ENCODE measurements around the gene INMT.
A peak's percentile ranks its signal among the peaks of the same experiment; 100 is the strongest.

Gene INMT

DNA sequence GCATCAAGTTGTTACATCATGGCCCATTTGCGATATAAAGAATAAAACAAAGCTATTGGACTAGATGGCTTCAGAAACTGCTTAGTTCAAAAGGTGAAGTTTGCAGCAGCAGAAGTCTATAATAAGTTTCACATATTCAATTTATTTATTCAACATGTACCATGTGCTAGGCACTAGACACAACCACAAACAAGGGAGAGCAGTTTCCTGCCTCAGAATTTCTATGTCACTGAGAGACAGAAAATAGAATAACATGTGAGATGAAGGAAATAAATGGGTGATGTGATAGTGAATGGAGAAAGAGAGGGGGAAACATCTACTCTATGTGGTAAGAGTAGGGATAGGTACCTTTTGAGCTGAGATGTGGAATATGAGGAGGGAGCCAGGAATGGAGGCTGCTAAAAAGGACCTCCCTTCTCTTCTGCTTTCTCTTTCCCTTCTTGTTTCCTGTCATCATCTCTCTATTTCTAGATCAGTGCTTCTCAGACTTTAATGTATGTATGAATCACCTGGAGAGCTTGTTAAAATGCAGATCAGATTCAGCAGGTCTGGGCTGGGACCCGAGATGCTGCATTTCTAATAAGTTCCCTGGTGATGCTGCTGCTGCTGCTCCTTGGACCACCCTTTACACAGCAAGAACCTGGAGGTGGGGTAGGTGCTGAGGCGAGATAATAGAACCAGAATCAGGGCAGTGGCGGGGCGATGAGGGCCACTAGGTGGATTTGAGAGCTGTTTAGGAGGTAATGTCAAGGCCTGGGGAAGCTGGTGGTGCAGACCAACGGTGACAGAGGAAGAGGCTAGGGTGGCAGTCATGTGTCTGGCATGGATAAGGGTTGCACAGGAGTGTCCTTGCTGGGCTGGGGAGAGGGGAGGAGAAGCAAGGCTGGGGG lies 13.7 kb upstream of the INMT start:
- DNase-seq (ENCODE audit: low read depth), result no peak
- H3K4me3 ChIP-seq (ENCODE audit: low read depth, low read length), result no peak overlapping the region
- TF ChIP-seq, protein P1, sequence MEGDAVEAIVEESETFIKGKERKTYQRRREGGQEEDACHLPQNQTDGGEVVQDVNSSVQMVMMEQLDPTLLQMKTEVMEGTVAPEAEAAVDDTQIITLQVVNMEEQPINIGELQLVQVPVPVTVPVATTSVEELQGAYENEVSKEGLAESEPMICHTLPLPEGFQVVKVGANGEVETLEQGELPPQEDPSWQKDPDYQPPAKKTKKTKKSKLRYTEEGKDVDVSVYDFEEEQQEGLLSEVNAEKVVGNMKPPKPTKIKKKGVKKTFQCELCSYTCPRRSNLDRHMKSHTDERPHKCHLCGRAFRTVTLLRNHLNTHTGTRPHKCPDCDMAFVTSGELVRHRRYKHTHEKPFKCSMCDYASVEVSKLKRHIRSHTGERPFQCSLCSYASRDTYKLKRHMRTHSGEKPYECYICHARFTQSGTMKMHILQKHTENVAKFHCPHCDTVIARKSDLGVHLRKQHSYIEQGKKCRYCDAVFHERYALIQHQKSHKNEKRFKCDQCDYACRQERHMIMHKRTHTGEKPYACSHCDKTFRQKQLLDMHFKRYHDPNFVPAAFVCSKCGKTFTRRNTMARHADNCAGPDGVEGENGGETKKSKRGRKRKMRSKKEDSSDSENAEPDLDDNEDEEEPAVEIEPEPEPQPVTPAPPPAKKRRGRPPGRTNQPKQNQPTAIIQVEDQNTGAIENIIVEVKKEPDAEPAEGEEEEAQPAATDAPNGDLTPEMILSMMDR (IDR thresholded peaks at IDR 0.05; ENCODE audit: insufficient read depth, low read depth, low read length, missing control alignments), result no peak

DNA sequence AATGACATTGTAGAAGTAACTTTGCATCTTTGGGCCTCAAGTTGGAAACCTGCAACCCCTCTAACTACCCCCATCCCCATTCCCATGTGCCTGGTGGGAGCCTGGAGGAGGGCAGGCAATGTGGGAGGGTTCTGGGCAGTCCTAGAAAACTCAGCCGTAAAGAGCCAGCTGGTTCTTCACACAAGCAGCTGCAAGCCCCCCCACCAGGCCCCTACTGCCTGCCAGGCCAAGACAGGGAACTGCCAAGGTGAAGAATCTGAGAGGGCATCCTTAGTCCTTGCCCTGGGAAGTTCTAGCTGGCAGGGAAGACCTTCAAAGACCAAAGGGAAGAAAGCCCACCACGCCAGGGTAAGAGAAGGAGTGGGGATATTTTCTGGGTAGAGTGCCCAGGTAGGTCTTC lies 12.2 kb upstream of the INMT start:
- TF ChIP-seq, protein P1 (IDR thresholded peaks at IDR 0.05; ENCODE audit: insufficient read depth, low read depth, low read length, missing control alignments), result no peak
- DNase-seq (ENCODE audit: low read depth), result no peak
- no peak overlapping the region for H3K4me3 ChIP-seq (ENCODE audit: low read depth, low read length)

DNA sequence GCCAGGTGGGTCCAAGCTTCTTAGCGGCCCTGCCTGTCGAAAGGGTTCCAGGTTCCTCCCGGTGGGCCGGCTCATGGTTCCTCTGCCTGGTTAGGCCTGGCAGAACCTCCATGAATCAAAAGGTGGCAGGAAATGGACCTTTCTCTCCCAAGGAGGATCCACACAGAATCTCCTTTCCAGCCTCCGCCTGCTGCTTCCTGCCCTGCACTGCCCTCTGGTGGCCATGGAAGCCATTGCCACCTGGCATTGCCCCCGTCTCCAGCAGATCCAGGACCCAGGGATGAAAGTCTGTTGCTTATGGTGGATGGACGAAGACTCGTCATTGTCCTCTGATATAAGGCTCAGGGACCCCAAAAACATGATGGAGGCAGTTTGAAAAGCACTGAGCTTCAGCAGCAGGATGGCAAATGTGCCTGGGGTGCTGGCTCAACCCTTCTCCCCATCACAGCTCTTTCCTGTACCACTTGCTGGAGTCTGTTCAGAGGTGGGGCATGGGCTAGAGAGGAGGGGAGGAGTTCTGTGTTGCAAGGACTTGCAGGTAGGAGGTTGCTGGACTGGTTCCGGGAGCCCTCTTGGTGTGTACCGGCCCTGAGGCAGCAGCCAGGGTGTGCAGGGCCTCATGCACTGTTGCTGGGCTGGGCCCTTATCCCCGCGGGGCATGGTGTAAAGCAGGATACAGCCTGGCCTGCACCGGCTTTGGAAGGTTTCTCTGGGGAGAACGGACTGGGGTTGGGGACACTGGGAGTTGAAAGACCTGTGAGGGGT lies 11.3 kb upstream of the INMT start:
- TF ChIP-seq, protein P1 (IDR thresholded peaks at IDR 0.05; ENCODE audit: insufficient read depth, low read depth, low read length, missing control alignments), result peak; percentile 99
- H3K4me3 ChIP-seq (ENCODE audit: low read depth, low read length), result no peak overlapping the region
- DNase-seq (ENCODE audit: low read depth), result peak; percentile 67

DNA sequence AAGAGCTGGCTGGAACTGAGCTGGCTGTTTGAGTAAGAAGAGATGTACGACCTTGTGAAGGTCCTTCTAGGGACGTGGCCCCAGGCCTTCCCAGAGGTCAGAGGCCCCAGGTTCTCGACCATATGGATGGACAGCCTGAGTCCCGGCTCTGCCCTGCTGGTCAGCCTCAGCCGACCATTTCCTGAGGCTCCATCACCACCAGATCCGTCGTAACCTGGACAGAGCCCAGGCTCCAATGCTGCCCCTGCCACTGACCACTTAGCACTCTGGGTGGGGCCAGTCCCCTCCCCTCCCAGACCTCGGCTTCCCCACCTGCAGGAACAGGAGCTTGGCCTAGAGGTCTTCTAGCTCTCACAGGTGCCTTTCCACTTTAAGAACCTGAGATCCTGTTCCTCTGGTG lies 10.6 kb upstream of the INMT start:
- TF ChIP-seq, protein P1 (IDR thresholded peaks at IDR 0.05; ENCODE audit: insufficient read depth, low read depth, low read length, missing control alignments), result no peak
- H3K4me3 ChIP-seq (ENCODE audit: low read depth, low read length), result no peak overlapping the region
- DNase-seq (ENCODE audit: low read depth), result no peak

DNA sequence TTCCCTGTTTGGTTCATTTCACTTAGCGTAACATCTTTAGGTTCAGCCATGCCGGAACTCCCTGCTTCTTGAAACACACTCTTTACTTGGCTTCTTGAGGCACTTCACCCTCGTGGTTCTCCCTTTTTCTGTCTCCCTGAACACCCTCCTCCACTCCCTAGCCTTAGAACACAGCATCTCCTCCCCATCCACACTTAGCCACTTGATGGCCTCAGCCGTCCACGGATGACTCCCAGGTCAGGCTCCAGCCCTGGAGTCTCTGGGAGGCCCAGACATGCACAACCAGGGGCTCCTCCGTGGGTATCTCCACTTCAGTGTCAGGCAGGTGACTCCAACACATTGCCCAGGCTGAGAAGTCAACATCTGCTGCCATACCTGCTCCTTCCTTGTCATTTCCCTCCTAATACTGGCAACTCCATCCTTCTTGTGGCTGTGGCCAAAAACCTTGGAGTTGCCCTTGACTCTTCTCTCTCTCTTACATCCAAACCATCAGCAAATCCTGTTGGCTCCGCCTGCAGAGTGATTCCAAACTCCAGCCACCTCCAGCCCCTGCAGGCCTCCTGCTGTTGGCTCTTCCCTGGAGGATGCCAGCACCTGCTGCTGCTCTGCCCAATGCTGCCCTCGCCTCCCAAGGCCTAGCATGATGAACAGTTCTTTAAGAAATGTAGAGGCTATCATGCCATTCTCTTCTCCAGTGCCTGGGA lies 8.4 kb upstream of the INMT start:
- DNase-seq (ENCODE audit: low read depth), result peak; percentile 24
- TF ChIP-seq, protein P1 (IDR thresholded peaks at IDR 0.05; ENCODE audit: insufficient read depth, low read depth, low read length, missing control alignments), result peak; percentile 7
- H3K4me3 ChIP-seq (ENCODE audit: low read depth, low read length), result no peak overlapping the region

DNA sequence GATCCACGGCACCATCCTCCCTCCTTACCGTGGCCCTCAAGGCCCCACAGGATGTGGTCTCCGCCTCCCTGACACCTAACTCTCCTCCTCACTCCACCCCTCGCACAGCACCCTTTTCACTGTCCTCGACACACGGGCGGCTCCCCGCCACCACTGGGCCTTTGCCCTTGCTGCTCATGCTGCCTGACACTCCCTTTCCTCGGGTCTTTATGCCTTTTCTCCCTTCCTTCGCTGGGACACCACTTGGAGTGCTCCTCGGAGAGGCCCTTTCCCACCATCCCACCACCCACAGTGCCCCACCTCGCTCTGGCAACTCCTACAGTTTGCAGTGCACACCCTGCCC lies 7.9 kb upstream of the INMT start:
- no peak overlapping the region for H3K4me3 ChIP-seq (ENCODE audit: low read depth, low read length)
- TF ChIP-seq, protein P1 (IDR thresholded peaks at IDR 0.05; ENCODE audit: insufficient read depth, low read depth, low read length, missing control alignments), result no peak

More for the DNA sequence above, 7.9 kb upstream of the INMT start:
- DNase-seq (ENCODE audit: low read depth), result no peak

Measured in GM12865 (cell line).